HG02885 (cell line): ENCODE results near the gene PRAC2.

Experiments
- ATAC-seq: cut with Tn5 transposase; IDR thresholded peaks from one replicate; pipeline ENCODE4 v1.9.1; 2021; ENCODE audit warnings: mild to moderate bottlenecking; ENCODE audit not compliant: unreplicated experiment, poor library complexity

PRAC2 gene

DNA sequence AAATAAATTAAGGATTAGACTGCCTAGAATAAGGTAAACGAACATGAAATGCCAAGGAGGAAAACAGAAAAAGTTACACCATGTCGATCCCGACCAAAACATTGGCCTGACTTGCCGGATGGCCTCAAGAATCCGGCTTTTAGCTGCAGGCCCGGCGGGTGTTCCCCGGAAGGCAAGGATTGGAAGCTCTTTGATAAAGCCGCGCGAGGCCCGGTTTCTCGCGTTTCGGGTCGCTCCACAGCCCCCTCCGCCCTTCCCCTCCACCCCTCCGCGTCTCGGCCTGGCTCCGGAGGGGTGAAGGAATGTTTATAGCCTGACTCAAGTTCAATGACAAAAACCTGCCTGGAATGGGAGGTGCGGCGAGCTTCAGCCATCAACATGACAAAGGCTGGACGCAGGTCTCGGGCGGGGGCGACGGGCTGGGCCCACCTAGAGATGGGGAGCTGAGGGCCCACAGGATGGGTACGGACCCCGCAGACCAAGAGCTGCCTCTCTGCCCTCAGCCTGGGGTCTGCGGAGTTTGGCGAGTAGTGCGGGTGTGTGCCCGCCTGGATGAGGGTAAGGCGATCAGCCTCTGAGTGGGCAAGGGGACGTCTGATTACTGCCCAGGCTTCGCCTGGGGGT lies 3.2 kb upstream of the PRAC2 start:
- ATAC-seq = no peak

DNA sequence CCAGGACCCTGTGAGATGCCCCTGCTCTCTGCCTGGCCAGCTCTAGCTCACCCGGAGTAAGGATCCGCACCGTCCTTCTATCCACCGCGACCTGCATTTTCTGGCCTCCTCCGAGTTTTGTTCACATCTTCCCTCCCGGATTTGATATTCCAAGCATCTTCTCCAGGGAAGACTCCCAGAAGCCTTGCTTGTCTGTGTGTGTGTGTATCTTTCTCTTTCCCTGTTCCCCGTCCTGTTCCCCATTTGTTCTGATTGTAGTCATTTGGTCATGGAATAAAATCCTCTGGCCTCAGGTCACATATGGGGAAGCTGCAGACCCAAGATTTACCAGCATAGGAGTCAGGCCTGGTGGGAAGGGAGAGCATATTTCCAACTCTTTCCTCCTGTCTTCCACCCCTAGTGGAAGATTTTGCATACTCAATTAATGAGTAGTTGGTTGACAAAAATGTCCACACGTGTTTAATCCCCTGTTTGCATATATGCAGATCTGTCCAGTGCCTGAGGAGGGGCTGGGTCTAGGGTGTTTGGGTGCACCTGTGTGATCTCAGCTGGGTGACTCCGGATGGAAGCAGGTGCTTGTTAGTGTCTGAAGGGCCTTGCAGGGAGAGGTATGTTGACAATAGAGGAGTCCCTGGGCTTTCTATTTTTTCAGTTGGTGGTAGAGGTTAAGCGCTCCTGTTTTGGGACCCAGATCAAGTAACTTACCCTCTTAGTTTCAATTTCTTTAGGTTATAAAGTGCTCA lies 2.5 kb upstream of the PRAC2 start:
- ATAC-seq = no peak

DNA sequence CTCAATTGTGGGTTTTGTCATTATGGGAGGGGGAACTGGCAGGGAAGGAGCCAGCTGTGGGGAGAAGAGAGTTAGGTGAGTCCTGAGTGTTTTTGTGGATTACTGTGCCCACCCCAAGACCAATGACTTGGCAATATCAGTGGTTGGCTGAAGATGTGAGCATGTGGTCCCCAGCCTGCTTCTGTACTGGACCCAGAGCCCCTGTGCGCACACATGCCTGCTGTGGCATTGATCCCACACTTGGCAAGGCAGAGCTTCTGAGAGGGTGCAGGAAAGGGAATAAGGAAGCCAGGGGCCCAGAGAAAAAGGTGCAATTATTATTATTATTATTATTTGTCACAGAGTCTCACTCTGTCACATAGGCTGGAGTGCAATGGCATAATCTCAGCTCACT lies 2.0 kb upstream of the PRAC2 start:
- no peak for ATAC-seq

DNA sequence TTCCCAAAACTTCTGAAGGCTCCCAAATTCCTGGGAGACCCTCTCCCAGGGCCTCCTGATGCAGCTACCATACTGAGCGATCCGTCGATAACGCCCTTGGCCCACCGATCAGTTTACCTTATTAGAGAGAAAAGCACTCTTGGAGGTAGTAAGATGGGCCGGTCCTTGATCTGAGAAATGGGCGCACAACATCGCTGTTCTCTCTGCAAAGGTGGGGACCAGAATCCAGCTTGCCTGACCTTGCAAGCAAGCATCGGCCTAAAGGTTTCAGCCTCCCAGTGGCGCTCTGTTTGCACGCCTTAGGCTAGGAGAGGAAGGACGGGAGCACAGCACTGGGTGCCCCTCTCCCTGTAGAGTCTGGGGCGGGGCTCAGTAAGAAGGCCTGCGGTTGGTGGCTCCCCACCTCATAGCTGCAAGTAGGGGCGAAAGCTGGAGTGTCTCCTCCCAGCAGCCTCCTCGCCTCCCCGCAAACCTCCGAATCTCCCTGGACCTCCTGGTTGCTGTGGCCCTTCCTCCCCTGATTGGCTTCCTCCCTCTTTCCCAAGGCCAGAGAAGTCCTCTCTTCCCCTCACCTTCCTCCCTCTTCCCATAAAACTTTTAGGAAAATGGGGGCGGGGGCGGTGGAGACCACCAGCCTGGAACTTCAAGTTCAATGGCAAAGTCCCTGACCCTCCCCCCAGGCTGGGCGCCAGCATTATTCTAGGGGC lies 631 bp upstream of the PRAC2 start, which contains the start of gene PRAC1:
PRAC1 (minus strand) TSS at position 318 of the 707 bp plus-strand sequence; CDS start at position 192, 126 bp downstream.
- no peak for ATAC-seq

DNA sequence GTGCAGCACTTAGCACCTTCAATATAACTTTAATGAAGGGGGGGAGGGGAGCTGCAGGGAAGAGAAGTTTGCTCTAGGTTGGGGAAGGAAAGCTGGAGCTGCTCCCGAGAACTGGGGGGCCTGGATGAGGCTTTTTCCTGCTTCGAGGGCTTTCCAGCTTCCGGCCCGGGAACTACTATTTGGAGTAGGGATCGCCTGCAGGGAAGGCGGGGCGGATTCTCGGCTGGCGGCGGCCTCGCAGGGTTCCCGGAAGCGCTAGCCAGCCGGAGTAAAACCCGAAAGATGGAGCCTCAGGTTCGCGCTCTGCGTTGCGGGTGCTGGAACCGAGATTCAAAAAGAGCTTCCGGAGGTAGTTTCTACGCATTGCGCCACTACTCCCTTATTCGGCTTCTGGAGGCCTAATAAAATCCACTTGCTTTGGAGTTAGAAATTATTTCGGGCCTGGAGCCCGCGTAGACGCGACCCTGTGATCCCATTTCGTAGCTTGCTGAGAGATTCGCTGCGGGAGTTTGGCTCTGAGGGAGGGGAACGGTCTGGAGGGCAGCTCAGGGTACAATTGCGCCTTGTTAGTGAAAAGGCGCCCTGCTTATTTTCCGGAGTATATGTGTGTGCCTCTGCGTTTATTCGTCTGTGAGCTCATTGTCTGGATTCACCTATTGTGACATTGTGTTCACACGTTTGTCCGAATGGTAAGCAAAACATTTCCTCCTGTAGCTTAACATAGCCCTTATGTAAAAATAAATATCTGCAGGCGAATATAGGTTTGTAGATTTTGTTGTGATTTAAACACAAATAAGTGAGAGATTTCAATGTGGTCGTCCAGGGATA lies 652 bp downstream of the PRAC2 start:
- ATAC-seq = no peak

DNA sequence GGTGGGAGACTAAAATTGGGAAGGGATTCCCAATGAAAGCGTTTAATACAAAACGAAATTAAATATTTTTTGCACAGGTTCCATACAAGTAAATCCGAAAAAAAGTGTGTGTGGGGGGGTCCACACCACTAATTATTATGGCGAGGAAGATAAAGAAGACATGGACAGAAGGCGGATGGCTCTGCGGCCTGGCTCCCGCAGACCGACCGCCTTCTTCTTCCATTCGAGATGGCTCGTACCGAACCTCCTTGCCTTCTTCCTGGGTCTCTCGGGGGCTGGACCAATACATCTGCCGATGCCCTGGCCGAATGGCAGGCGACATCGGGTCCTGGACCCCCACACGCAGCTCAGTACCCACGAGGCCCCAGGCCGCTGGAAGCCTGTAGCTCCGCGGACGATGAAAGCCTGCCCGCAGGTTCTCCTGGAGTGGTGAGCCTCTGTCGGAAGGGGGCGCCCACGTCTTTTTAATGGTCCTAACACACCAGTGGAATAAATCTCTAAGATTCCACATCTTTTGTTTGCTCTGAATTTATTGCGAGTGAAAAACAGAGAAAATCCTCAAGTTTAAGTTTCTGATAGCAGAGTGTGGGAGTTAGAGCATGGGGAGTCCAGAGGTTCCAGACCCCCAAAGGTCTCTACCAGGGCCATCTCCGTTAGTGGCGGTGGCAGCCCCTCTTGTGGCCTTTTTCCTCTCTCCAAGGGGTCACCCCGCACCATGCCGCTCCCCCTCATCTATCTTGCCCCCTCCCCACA lies 1.4 kb downstream of the PRAC2 start:
- ATAC-seq = no peak

DNA sequence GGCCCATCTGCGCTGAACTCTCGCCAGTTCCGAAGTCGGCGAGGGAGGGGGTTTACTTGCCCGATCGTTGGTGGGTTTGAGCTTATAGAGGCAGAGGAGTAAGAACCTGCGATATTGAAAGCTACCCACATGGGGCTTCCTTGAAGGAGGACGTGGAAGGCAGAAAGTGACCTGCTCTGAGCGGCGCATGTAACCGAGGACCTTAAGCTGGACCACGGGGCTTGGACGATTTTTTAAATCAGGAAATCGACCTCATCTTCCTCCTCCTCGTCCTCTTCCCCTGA lies 2.0 kb downstream of the PRAC2 start:
- no peak for ATAC-seq

DNA sequence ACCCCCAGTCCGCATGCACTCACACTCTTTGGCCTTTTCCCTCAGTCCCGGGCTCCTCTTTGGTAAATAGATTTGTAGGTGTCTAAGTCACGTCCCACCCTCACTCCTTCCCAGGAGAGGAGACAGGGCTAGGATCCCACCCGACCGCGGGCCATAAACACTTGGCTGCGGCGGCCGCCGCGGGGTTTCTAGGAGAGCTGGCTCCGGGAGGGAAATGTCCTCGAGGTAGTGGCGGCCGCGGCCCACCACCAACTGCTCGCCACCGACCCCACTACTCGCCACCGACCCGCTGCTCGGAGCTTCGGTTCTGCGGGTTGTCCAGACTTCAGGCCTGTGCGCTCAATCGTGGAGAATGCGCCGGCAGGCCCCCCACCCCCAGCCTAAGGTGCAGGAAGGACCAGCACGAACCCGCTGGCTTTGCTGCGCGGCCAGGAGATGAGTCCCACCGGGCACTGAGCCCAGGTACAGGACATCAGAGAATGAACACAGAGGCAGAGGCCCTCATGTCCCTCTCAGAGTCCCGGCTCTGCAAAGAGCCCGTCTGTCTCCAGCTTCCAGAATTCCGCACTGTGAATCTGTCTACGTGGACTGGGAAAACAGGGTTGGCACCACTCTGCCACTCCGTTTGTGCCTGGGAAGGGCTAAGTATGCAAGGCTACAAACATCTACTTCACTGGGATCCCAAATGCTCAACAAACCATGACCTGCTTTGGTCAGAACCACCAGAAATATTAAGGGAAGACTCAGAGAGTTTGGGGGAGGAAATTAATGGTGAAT lies 2.5 kb downstream of the PRAC2 start:
- ATAC-seq = no peak

DNA sequence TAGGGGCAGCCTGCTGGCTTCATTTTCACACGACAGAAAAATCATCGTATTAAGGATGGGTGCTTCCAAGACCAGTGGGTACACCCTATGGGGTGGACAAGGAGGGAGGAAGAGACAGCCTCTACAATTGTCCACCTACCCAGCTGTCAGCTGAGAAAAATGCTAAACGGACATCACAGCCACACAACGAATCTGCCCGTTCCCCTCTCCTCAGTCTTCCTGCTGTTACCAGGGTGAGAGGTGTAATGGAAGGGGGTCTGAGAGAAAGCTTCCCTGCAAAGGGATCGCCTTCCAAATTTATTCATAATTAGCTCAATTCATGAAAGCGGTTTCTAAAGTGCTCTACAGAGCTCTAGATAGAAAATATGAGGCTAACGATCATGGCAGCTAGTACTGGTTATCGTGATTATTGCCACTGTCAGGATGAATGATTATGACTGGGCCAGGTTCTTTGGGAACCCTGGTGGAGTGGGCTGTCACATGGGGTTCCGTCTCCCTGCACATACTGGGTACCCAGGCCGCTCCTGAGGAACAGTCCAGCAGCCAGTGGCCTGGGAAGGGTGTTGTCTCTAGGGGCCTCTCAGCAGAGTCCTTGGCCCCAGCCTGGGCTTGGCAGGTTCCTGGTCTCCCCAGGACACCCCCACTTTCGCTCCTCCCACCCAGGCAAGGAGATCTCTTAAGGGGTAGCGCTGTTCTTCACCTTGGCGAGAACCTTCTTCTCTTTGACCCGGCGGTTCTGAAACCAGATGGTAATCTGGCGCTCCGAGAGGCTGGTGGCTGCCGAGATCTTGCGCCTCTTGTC lies 3.3 kb downstream of the PRAC2 start:
- no peak for ATAC-seq

DNA sequence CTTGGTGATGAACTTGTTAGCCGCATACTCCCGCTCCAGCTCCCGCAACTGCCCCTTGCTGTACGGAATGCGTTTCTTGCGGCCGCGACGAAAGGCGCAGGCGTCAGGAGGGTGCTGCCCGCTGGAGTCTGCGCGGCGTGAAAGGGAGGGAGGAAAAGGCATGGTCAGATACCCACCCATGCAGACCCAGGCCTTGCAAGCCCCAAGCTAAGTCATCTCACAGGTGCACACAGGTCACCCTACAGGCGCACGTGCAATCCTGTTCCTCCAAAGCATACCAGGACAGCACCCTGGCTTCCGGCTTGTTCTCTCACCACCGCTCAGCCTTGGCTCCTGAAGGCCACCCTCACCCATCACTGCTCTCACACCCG lies 3.9 kb downstream of the PRAC2 start:
- ATAC-seq = no peak

DNA sequence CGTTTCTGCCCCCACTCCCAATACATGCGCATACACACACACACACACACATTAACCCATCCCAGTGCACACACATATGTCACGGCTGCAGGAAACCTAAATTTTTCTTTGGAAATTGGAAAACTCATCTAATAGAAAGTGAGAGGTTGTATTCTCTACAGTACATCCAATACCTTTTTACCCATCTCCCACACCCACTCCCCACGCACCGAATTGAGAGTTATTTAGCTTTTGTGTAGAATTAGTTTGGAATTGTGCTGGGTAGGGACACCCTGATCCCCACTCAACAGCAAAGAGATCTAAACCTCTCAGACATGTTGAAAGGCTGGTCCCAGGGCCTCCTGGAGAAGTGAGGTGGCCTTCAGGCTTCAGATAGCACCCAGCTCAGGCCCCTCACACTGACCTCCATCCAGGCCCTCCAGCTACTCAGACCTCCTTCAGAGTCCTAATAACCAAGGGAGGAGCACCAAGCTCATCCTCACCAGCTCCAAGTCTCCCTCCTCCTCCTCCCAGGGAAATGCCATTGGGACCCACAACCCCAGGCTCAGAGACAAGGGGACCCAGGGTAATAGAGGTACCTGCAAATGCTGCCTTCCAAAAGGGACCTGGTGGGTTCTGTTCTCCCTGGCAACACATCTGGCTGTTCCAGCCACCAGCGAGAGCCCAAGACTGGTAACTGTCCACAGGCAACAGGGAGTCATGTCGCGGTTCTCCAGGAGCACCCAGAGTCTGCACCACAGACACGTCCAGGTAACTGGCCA lies 4.6 kb downstream of the PRAC2 start:
- ATAC-seq = no peak

DNA sequence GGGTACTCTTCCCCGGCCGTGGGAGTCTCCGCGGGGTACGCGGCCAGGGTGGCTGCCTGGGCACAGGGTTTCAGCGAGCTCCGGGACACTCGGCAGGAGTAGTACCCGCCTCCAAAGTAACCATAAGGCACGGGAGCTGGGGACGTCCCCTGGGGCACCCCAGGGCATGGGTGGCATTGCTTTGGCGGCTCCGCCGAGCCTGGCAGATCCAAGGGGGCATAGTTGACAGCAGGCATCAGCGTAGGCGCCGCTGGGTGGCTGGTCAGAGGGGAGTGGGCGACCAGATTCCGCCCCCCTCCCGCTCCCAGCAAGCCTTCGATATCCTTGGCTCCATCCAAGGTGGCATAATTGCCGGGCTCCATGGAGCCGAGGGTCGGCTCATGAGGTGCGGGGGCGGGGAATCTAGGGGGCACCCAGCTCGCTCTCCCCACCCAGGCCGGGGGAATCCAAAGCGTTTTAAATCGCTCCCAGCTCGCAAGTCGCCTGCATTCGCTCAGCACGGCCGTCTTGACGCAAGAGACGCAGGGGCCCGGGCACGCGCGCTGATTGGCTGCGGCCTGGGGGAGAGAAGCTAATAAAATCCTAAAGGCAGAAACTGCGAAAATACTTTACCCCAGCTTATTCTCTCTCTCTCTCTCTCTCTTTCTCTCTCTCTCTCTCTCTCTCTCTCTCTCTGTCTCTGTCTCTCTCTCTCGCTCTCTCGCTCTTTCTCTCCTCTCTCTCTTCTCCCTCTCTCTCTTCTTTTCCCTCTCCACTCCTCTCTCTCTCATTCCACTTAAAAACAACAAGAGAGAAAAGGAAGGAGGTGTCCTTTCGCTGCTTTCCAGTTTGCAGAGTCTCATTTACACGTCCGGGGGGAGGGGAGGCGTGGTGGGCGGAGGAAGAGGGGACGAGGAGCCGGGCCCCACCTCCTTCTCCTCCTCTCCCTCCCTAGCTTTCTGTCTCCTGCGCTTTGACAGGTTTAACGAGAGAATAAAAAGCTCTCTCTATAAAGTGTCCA lies 5.5 kb downstream of the PRAC2 start, which contains the start of gene HOXB13:
HOXB13 (minus strand) TSS at position 519 of the 1,000 bp plus-strand sequence; CDS start at position 362, 157 bp downstream.
- ATAC-seq = no peak

DNA sequence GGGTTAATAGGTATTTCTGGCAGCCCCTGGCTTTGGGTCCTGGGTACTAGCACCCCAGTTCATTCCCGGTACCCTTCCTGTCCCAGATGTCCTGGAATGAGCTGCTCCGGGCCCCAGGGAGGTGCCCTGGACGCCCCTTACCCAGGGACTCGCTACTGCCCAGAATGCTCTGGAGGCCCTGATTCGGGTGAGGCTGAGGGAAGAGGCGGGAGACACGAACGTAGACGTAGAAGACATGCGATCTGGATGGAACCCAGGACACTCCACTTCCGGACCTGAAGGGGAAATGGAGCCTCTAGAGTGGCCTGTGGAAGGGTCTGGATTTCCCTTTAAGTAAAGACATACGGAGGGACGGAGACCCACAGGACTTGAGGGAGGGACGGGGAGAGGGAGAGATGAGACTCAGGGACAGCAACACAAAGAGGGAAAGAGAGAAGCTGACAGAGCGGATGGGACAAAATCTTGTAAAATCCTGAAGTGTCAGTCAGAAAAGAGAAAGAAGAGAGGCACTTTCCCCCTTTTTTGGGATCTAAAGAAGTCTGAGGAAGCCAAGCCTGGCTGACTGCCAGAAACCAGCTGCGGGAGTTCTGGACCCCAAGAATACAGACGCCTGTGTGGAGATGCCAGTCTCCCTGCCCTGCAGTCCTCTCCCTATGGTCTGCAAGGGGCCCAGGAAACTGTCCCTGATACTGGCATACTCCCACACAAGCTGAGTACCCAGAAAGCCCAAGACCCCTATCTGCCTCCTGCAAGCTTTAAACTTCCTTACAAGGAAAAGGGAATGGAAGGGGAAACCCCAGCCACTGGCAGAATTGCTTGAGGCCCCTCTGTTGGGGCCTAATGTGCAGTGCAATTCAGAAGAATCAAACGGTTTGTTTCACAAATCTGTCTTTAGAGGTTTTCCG lies 6.6 kb downstream of the PRAC2 start:
- no peak for ATAC-seq

DNA sequence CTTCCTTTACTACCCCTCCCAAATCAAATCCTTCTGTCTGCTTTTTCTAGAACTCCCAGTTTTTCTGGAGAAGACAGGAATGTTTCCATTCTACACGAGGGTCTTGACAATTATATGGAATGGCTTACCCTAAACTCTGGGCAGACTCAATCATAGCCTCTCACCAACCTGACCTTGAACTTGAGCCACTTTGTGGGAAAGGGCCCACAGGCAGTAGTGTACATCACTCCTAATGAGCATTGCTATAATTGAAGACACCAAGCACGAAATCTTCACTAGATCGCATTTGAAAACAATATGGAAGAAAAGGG lies 7.2 kb downstream of the PRAC2 start:
- ATAC-seq = no peak

DNA sequence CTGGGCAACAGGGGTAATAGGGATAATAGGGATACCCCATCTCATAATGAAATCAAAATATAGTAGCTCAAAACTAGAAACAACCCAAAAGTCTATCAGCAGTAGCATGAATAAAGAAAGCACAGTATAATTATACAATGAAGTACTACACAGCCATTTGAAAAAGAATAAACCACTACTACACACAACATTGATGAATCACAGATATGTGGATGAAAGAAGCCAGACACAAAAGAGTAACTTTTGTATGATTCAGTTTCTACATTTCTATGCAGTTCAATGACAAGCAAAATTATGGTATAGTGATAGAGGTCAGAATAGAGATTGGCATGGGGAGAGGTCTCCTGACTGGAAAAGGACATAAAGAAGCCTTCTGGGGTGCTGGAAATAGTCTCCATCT lies 8.4 kb downstream of the PRAC2 start:
- ATAC-seq = no peak
